Spleen (tissue), 11 donors: ENCODE results near the gene ADGRV1. TPM values are rescaled to one million over a fixed set of nuclear protein-coding genes. Genes with fewer than 3 reads are reported as not detected.
"Not testable (repeated sequence)": the region's sequence is repeated elsewhere in the genome, so short reads cannot be mapped to it uniquely, and the experiment has no call there.

Experiments used
- DNase-seq: peaks from one replicate; pipeline ENCODE4 v3.0.0-alpha.2; 2020
- H3K27ac ChIP-seq, 8 donors: fragments of 200-600 bp; sonication (generic) in 7 of 8; 1 replicate in 4 of 8; 2 replicates in 4 of 8; pipeline versions ENCODE4 v1.5.0 to v1.8.0; 2016 to 2021; ENCODE audit warnings: inconsistent platforms in 4 of 8, mild to moderate bottlenecking in 4 of 8, moderate library complexity in 1 of 8
- H3K27me3 ChIP-seq, 7 donors: fragments of 200-600 bp; sonication (generic) in 6 of 7; replicated peaks in 1 of 7; 1 replicate in 4 of 7; 2 replicates in 3 of 7; pipeline versions ENCODE4 v1.5.0 to v1.8.0; 2016 to 2021; ENCODE audit warnings: inconsistent platforms in 3 of 7, mild to moderate bottlenecking in 1 of 7
- H3K36me3 ChIP-seq, 6 donors: fragments of 200-600 bp; sonication (generic) in 5 of 6; 1 replicate in 4 of 6; 2 replicates in 2 of 6; pipeline versions ENCODE4 v1.5.0 to v1.8.0; 2016 to 2021; ENCODE audit warnings: inconsistent platforms in 2 of 6
- H3K4me1 ChIP-seq, 6 donors: fragments of 200-600 bp; sonication (generic) in 5 of 6; 1 replicate in 3 of 6; 2 replicates in 3 of 6; pipeline versions ENCODE4 v1.5.0 to v1.8.0; 2016 to 2021; ENCODE audit warnings: inconsistent platforms in 3 of 6
- H3K4me3 ChIP-seq, 8 donors: fragments of 200-600 bp; sonication (generic) in 7 of 8; 1 replicate in 4 of 8; 2 replicates in 4 of 8; pipeline versions ENCODE4 v1.5.0 to v1.8.0; 2016 to 2021; ENCODE audit warnings: inconsistent platforms in 4 of 8, mild to moderate bottlenecking in 4 of 8, moderate library complexity in 2 of 8
- H3K9me3 ChIP-seq, 8 donors: fragments of 200-600 bp; sonication (generic) in 7 of 8; 1 replicate in 4 of 8; 2 replicates in 4 of 8; pipeline versions ENCODE4 v1.5.0 to v1.8.0; 2016 to 2021; ENCODE audit warnings: inconsistent platforms in 4 of 8
- POLR2A ChIP-seq, 3 donors: fragments of 450-650 bp; IDR thresholded peaks; one replicate each; pipeline ENCODE4 v1.5.1; 2017; ENCODE audit warnings: antibody characterized with exemption in 3 of 3, mild to moderate bottlenecking in 1 of 3
- POLR2AphosphoS5 ChIP-seq, 3 donors: sonication (generic); formaldehyde crosslinking; IDR thresholded peaks; one replicate each; pipeline ENCODE4 v1.5.1; 2017; ENCODE audit warnings: antibody characterized with exemption in 3 of 3
- WGBS, 5 donors: extraction: QIAGEN DNeasy Blood & Tissue Kit in 3 of 5; methylation state at CpG; one replicate each; pipeline versions ENCODE4 v1.1.5 to v1.1.7; 2013 to 2018; 5-methylcytosine and 5-hydroxymethylcytosine counted together
- intact Hi-C: fragments of 100-400 bp; cut with DNase I; formaldehyde crosslinking; loops from one replicate; pipeline ENCODE4 v1.15.0; 2023; ENCODE audit warnings: low total_unique reads
- polyA plus RNA-seq, 3 donors: library from polyadenylated mRNA; stranded (reverse); fragments of 200-250 nt; gene quantifications; one replicate each; pipeline ENCODE4 v1.2.1, GENCODE V29; 2013
- total RNA-seq, 7 donors: library from RNA; depleted of rRNA in 3 of 7; stranded (reverse); fragments of >200 nt in 3 of 7; fragmentation: NEBNext Ultra II Directional in 4 of 7; extraction: Animal tissue kit (Norgen Biotek cat#: 25700) in 4 of 7; gene quantifications; one replicate each; pipeline versions ENCODE4 v1.1.0 to v1.2.1, GENCODE V29; 2016 to 2021
- TF ChIP-seq, protein P1 (sequence below), 11 experiments: fragments of 200-600 bp in 7 of 11; fragments of 450-650 bp in 4 of 11; sonication (generic) in 4 of 11; IDR thresholded peaks in 8 of 11; conservative IDR thresholded peaks in 3 of 11; 1 replicate in 7 of 11; 2 replicates in 4 of 11; pipeline versions ENCODE4 v1.4.0 to v1.8.0; 2016 to 2021; ENCODE audit warnings: antibody characterized with exemption in 11 of 11, inconsistent platforms in 4 of 11, mild to moderate bottlenecking in 1 of 11
- donor health status: healthy with polysubstance abuse.
- donor health status: DM: no; HTN: no; CAD: no; lungs with moderate emphysema.
- donor health status: DM: no; HTN: no; CAD: no.
- donor health status: Bipolar disorder and iron deficiency.
- donor health status: healthy.
- donor health status: DM: no; HTN: no; CAD: no.
- donor health status: DM: yes; HTN: yes; CAD: no.

ADGRV1 gene
- total and polyA plus RNA-seq, 10 donors: 0.08 to 0.69 (median 0.28) TPM; not detected in 3

DNA sequence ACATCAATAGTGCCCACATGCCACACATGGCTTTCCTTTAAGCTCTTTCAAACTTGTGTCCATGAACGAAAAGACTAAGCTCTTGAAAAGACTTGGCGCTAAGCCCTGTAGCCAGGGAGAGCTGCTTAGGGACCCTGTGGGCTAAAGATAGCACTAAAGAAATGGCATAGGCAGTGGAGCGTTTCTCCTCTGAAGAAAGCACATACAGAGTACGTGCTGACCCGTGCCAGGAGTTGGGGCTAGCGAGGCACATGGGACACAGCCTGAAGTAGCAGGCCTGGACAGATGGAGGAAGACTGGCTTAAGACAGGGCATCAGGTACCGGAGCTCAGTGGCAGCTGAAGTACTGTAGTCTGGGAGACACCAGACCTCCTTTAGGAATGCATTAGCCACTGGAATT is 39.7 kb downstream of the ADGRV1 start:
- WGBS, 5 donors: 85 to 91% (median 88%) methylated on average over 7 of the region's 7 CpGs
- intact Hi-C loops: no loop called here
- H3K27me3 ChIP-seq: no peaks in the 10 kb centered on the region

DNA sequence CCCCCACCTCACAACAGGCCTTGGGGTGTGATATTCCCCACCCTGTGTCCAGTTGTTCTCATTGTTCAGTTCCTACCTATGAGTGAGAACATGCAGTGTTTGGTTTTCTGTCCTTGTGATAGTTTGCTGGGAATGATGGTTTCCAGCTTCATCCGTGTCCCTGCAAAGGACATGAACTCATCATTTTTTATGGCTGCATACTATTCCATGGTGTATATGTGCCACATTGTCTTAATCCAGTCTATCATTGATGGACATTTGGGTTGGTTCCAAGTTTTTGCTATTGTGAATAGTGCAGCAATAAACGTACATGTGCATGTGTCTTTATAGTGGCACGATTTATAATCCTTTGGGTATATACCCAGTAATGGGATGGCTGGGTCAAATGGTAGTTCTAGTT is 41.7 kb downstream of the ADGRV1 start:
- H3K4me3 ChIP-seq, H3K27ac ChIP-seq, H3K9me3 ChIP-seq, H3K27me3 ChIP-seq, H3K4me1 ChIP-seq, DNase-seq, intact Hi-C loops, H3K36me3 ChIP-seq: not testable (repeated sequence)
- 86 to 98% (median 95%) methylated on average over 3 of the region's 3 CpGs for WGBS, 5 donors

More for the DNA sequence above, 39.7 kb downstream of the ADGRV1 start:
- H3K4me3 ChIP-seq: no peak overlapping the region
- H3K36me3 ChIP-seq: no peaks in the 10 kb centered on the region
- H3K27ac ChIP-seq: no peak overlapping the region
- H3K9me3 ChIP-seq: peaks cover 0 to 4% (median 0%) of the 10 kb centered on the region in 8 donors
- no peak for TF ChIP-seq POLR2A (IDR thresholded peaks at IDR 0.05)
- TF ChIP-seq, protein P1, sequence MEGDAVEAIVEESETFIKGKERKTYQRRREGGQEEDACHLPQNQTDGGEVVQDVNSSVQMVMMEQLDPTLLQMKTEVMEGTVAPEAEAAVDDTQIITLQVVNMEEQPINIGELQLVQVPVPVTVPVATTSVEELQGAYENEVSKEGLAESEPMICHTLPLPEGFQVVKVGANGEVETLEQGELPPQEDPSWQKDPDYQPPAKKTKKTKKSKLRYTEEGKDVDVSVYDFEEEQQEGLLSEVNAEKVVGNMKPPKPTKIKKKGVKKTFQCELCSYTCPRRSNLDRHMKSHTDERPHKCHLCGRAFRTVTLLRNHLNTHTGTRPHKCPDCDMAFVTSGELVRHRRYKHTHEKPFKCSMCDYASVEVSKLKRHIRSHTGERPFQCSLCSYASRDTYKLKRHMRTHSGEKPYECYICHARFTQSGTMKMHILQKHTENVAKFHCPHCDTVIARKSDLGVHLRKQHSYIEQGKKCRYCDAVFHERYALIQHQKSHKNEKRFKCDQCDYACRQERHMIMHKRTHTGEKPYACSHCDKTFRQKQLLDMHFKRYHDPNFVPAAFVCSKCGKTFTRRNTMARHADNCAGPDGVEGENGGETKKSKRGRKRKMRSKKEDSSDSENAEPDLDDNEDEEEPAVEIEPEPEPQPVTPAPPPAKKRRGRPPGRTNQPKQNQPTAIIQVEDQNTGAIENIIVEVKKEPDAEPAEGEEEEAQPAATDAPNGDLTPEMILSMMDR (IDR thresholded peaks at IDR 0.05 in 8 of 11, conservative IDR thresholded peaks at IDR 0.05 in 3 of 11): no peak
- no peak for TF ChIP-seq POLR2AphosphoS5 (IDR thresholded peaks at IDR 0.05)
- no peaks in the 10 kb centered on the region for H3K4me1 ChIP-seq
- no peak for DNase-seq

DNA sequence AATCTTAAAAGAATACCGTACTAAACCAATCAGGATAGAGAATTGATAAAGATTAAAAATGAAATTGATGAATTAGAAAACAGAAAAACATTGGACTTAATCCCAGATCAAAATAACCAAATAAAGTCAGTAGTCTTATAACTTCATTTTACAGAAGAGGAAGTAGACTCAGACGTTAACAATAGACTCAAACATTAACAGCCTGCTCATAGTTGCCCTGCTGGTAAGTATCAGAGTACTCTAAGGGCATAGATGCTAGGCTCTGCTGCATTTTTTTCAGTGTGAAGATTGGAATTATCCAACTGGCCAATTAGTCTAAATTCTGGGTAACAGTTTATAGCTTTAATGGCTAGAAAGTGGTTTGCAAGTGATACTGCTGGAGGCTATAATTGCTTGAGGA is 42.9 kb downstream of the ADGRV1 start:
- Histone ChIP-seq H3K27me3 (peaks cover 0 to 5% (median 0%) of the 10 kb centered on the region in 7 donors), H3K9me3 (no peaks in the 10 kb centered on the region), H3K27ac (no peak overlapping the region), H3K4me1 (no peaks in the 10 kb centered on the region), H3K4me3 (no peak overlapping the region), H3K36me3 (no peaks in the 10 kb centered on the region)
- DNase-seq: no peak
- TF ChIP-seq POLR2A (IDR thresholded peaks at IDR 0.05): no peak
- TF ChIP-seq, protein P1 (IDR thresholded peaks at IDR 0.05 in 8 of 11, conservative IDR thresholded peaks at IDR 0.05 in 3 of 11): no peak
- no peak for TF ChIP-seq POLR2AphosphoS5 (IDR thresholded peaks at IDR 0.05)
- 49 to 53% (median 52%) methylated on average over 2 of the region's 2 CpGs for WGBS, 5 donors
- intact Hi-C loops: no loop called here

DNA sequence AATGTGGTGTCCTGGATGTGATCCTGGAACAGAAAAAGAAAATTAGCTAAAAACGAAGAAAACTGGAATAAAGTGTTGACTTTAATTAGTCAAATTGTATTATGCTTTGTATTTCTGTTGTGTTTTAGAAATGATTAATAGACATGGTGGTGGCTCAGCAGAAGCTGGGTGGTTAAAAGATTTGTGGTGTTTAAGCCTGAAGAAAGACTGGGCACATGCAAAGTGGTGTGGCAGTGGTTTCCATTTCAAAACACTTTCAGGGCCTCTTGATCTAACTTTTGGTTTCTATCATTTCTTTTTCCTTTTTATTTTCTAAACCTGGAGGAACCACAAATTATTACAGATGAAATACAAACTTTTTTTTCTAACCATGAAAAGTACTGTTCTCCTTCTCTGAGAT is 44.1 kb downstream of the ADGRV1 start:
- Histone ChIP-seq H3K4me3 (no peak overlapping the region), H3K27me3 (peaks cover 0 to 11% (median 0%) of the 10 kb centered on the region in 7 donors), H3K36me3 (no peaks in the 10 kb centered on the region), H3K27ac (no peak overlapping the region), H3K4me1 (no peaks in the 10 kb centered on the region), H3K9me3 (no peaks in the 10 kb centered on the region)
- WGBS, 5 donors: 60 to 88% (median 70%) methylated on average over 1 of the region's 1 CpG
- TF ChIP-seq, protein P1 (IDR thresholded peaks at IDR 0.05 in 8 of 11, conservative IDR thresholded peaks at IDR 0.05 in 3 of 11): no peak
- TF ChIP-seq POLR2AphosphoS5 (IDR thresholded peaks at IDR 0.05): no peak
- TF ChIP-seq POLR2A (IDR thresholded peaks at IDR 0.05): no peak
- DNase-seq: no peak
- intact Hi-C loops: no loop called here

DNA sequence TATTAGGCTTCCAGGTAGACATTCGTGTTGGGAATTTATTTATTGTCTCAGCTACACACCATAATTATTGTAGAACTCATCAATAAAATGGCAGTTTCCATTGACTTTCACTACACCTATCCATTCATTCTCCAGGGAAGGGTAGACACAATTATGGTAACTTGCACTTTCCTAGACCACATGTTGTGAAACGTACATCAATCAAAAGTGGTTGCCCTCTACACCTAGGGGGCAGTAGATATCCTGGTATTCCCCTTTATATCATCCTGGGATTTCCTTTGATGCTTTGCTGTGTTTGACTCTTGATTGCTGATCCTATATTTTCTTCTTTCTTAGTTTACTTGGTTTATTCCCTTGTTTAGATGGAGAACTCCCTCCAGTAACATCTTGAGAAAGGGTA is 47.9 kb downstream of the ADGRV1 start:
- TF ChIP-seq POLR2A (IDR thresholded peaks at IDR 0.05): no peak
- no peak for TF ChIP-seq POLR2AphosphoS5 (IDR thresholded peaks at IDR 0.05)
- TF ChIP-seq, protein P1 (IDR thresholded peaks at IDR 0.05 in 8 of 11, conservative IDR thresholded peaks at IDR 0.05 in 3 of 11): no peak
- WGBS, 5 donors: 41 to 59% (median 53%) methylated on average over 2 of the region's 2 CpGs

More for the DNA sequence above, 47.9 kb downstream of the ADGRV1 start:
- Histone ChIP-seq H3K4me1 (no peaks in the 10 kb centered on the region), H3K36me3 (no peaks in the 10 kb centered on the region), H3K27me3 (peaks cover 0 to 11% (median 0%) of the 10 kb centered on the region in 7 donors), H3K9me3 (no peaks in the 10 kb centered on the region), H3K27ac (no peak overlapping the region), H3K4me3 (no peak overlapping the region)
- intact Hi-C loops: no loop called here
- no peak for DNase-seq
